ENCODE data around the gene SPO11.

DNA sequence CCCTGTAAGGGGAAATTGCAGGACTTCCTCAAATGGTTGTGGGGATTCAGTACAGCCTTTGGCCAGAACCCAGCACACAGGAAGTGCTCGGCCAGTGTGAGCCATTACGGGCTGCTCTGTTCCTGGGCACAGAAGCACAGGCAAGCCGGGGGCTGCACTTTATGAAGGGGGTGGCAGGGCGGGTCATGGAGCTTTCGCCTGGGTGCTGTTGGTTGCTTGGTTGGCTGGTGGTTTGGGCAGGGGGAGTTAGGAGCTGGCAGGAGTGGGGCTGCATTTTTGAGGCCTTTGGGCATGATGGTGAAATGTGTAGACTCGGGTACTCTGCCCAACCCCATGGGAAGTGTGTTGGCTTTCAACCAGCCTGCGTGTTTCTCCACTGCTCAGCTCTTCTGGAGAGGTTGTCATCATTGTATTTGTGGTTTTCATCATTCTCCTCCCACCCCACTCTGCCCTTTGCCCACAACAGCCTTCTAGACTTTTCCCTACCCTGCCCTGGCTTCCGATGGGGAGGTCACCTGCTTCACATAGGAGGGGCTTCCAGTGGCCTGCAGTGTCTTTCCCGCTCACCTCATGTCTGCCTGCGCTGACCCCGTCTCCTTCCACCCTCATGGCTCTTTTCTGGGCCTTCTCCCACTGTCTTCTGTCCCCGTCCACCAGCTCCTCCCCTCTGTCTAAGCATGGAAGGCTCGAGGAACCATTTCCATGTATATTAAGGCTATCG lies 45.5 kb downstream of the SPO11 start:
- TF ChIP-seq, protein P1, sequence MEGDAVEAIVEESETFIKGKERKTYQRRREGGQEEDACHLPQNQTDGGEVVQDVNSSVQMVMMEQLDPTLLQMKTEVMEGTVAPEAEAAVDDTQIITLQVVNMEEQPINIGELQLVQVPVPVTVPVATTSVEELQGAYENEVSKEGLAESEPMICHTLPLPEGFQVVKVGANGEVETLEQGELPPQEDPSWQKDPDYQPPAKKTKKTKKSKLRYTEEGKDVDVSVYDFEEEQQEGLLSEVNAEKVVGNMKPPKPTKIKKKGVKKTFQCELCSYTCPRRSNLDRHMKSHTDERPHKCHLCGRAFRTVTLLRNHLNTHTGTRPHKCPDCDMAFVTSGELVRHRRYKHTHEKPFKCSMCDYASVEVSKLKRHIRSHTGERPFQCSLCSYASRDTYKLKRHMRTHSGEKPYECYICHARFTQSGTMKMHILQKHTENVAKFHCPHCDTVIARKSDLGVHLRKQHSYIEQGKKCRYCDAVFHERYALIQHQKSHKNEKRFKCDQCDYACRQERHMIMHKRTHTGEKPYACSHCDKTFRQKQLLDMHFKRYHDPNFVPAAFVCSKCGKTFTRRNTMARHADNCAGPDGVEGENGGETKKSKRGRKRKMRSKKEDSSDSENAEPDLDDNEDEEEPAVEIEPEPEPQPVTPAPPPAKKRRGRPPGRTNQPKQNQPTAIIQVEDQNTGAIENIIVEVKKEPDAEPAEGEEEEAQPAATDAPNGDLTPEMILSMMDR (IDR thresholded peaks at IDR 0.05; ENCODE audit: low read depth, low read length, poor library complexity, severe bottlenecking), result no peak
- no peak for TF ChIP-seq EZH2phosphoT487 (IDR thresholded peaks at IDR 0.05; ENCODE audit: borderline replicate concordance, low read length)
